VCaP (cell line): Measurements from ENCODE around the gene GTF2A1L.
"Not testable (repeated sequence)": the region's sequence is repeated elsewhere in the genome, so short reads cannot be mapped to it uniquely, and the experiment has no call there.

Source experiments
- H3K27ac ChIP-seq: fragments of 450-650 bp; 2 replicates; pipeline ENCODE4 v1.5.1; 2017
- TF ChIP-seq, protein P1 (sequence below): fragments of 450-650 bp; conservative IDR thresholded peaks from 2 replicates; pipeline ENCODE4 v1.5.1; 2017; ENCODE audit warnings: mild to moderate bottlenecking, moderate library complexity

GTF2A1L gene

DNA sequence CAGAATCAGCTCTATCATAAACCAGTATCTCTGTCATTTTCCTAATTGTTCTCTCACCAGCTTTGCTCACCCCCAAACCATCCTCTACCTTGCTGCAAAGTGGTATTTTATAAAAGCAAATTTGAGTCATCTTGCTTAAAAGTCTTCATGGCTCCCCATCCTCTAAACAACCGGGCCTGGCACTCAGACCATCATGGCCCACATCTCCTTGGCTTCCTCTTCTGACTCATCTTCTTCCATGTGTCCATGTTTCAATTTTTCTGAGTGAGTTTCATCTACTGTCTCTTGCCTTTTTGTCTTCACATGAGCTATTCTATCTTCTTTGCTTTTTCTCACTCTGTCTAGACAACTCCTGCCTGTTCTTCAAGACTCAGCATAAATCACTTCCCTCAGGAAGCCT, 79.2 kb downstream of the GTF2A1L start:
- TF ChIP-seq, protein P1, sequence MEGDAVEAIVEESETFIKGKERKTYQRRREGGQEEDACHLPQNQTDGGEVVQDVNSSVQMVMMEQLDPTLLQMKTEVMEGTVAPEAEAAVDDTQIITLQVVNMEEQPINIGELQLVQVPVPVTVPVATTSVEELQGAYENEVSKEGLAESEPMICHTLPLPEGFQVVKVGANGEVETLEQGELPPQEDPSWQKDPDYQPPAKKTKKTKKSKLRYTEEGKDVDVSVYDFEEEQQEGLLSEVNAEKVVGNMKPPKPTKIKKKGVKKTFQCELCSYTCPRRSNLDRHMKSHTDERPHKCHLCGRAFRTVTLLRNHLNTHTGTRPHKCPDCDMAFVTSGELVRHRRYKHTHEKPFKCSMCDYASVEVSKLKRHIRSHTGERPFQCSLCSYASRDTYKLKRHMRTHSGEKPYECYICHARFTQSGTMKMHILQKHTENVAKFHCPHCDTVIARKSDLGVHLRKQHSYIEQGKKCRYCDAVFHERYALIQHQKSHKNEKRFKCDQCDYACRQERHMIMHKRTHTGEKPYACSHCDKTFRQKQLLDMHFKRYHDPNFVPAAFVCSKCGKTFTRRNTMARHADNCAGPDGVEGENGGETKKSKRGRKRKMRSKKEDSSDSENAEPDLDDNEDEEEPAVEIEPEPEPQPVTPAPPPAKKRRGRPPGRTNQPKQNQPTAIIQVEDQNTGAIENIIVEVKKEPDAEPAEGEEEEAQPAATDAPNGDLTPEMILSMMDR = no peak
- H3K27ac ChIP-seq = no peak overlapping the region

DNA sequence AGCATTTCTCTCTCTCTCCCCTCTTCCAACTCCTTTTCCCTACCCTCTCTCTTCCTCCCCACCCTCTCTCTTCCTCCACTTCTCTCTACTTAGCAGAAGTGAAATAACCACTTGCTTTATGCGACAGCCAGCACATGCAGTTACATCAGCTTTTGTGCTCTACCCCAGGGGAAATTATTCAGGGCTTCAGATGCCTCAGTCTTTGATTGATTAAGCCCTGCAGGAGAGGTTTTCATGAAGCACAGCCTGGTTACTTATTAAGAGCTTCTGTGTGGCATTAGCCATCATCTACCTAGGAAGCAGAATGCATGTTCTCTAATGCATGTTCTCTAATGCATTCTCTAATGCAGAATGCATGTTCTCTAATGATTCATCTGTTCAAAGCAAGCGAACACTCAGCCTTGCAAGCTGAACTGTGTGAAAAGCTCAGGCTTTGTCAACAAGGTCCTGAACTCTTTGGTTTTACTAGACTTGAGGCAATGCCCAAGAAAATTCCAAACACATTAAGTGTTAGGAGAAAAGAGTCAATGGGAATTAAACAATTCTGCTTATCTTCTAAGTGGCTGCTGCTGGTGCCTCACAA, 81.8 kb downstream of the GTF2A1L start:
- TF ChIP-seq, protein P1 = no peak
- H3K27ac ChIP-seq = no peak overlapping the region

DNA sequence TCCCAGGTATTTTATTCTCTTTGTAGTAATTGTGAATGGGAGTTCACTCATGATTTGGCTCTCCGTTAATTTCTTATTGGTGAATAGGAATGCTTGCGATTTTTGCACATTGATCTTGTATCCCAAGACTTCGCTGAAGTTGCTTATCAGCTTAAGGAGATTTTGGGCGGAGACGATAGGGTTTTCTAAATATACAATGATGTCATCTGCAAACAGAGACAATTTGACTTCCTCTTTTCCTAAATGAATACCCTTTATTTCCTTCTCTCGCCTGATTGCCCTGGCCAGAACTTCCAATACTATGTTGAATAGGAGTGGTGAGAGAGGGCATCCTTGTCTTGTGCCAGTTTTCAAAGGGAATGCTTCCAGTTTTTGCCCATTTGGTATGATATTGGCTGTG, 86.0 kb downstream of the GTF2A1L start:
- not testable (repeated sequence) for H3K27ac ChIP-seq

DNA sequence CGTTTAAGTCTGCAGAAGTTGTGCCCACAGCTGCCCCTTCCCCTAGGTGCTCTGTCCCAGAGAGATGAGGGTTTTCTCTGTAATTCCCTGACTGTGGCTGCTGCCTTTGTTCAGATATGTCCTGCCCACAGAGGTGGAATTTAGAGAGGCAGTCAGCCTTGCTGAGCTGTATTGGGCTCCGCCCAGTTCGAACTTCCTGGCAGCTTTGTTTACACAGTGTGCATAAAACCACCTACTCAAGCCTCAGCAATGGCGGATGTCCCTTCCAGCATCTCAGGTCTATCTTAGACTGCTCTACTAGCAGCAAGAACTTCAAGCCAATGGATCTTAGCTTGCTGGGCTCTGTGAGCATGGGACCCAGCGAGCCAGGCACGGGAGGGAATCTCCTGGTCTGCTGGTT, 89.8 kb downstream of the GTF2A1L start:
- no peak overlapping the region for H3K27ac ChIP-seq
- TF ChIP-seq, protein P1 = no peak

DNA sequence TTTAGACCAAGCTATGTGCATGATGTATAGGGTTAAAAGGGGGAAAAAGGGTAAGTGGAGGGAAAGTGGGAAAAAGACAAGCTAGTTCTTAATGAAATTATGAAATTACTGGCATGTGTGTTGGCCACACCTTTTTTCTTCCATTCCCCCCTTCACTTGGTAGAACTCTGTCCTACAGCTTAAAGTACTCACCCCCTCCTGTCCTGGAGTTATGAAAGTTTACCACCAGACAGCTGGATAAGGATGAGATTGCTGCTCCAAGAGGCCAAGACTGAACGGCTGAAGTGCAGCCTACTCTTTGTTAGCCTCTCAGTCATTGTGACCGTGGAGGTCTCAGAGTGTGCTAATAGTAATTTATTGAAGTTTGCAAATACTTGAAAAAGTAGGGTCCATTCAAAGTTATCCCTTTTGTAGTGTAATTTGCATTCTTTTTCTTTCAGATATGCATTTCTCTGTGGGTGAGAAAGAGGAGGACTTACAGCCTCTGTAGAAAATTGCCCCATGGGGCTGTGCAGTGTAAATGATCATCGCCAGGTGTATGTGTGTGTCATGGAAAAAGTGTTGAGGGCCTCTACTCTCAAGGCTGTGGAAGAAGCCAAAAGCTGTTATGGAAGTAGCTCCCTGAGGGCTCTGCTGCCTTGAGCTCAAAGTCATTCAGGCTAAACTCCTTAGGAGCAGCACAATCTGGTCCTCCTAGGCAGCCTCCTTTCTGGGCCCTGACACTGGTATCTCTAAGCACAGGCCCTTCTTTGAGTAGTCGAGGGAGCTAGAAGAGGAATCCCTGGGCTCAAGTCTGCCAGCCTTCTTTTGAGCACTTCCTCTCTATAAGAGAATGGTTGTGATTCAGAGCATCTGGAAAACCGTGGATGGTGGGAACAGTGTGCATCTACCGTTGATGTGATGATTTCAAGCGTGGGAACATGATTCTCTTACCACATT, 91.7 kb downstream of the GTF2A1L start:
- TF ChIP-seq, protein P1 = no peak

DNA sequence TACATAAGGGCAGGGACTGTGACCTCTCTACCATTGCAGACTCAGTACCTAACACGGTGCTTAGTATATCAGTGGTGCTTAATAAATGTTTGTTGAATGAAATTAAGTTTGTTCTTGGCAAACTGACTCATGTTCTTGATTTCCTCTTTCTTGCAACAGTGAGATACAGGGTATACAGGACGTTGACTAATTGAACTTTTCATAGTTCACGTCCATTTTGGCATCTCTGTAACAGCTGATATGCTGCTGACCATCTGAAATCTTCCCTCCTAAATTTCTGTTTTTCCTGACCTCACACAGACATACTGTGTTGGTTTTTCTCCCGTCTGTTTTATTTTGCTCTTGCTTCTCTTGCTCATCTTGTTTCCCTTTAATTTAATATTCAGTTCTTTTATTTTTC, 93.7 kb downstream of the GTF2A1L start:
- no peak overlapping the region for H3K27ac ChIP-seq
- TF ChIP-seq, protein P1 = no peak

More for the DNA sequence above, 91.7 kb downstream of the GTF2A1L start:
- H3K27ac ChIP-seq = no peak overlapping the region

DNA sequence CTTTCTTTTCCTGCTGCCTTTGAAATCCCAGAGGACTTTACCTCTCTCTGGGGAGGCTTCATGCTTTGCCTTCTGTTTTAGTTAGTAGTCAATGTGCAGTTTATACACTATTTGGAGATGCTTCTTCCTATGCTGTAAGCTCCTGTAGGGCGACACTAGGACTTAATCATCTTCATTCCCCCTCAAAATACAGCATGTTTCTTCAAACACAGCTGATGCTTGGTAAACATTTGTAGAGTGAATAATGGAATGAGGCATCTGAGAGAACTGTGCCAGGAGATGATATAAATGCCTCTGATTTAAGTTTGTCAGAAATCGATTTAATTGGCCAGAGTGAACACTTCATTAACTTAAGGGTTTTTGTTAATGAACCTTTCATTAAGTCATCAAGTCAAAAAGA, 94.5 kb downstream of the GTF2A1L start:
- TF ChIP-seq, protein P1 = no peak

DNA sequence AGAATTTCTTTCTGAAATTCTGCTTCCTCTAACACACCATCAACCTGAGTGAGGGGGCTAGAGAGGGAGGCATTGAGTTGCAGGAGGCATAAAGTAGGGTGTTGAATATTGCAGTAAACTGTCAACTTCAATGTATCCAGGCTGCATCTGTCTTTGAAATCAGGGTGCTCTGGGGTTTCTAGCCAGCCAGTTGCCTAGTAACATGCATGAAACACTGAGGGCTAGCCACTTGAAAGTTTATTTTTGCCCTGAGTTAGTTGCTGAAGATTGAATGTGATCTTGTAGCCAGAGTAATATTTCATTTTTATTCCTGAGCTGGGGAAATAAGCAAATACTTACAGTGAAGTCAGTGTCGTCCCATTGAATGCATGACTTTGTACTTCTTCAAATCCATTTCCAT, 96.0 kb downstream of the GTF2A1L start:
- TF ChIP-seq, protein P1 = no peak
- no peak overlapping the region for H3K27ac ChIP-seq

More for the DNA sequence above, 94.5 kb downstream of the GTF2A1L start:
- no peak overlapping the region for H3K27ac ChIP-seq
